Smooth muscle cell of the brain vasculature (primary cell): ENCODE data around the gene ST6GALNAC1.
"Not testable (repeated sequence)": the region's sequence is repeated elsewhere in the genome, so short reads cannot be mapped to it uniquely, and the experiment has no call there.

Source experiments
- DNase-seq: peaks from one replicate; pipeline ENCODE4 v3.0.0-alpha.2; 2012; ENCODE audit warnings: low read depth, low spot score

The ST6GALNAC1 gene

GRCh38 chr17:76612977-76613851 is 30.3 kb downstream of the ST6GALNAC1 start:
- DNase-seq: no peak

DNA sequence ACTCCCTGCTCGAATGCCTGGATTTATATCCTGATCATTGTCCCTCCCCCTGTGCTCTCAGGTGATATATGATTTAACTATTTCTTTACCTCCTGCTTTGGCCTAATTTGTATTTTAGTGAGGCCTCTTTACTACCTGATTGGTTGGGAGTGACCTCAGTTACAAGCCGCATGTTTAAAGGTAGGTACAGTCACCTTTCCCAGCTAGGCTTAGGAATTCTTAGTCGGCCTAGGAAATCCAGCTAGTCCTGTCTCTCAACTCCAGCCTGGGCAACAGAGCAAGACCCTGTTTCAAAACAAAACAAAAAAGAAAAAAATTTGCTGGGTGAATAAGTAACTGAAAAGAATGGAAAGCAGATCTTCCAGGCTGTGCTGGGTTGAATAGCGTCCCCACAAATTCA is 31.1 kb downstream of the ST6GALNAC1 start:
- DNase-seq: no peak

- no peak for DNase-seq
Observed at GRCh38 chr17:76611758-76612157, 31.8 kb downstream of the ST6GALNAC1 start.

- DNase-seq: not testable (repeated sequence)
Observed at GRCh38 chr17:76611080-76611749, 32.3 kb downstream of the ST6GALNAC1 start.

DNA sequence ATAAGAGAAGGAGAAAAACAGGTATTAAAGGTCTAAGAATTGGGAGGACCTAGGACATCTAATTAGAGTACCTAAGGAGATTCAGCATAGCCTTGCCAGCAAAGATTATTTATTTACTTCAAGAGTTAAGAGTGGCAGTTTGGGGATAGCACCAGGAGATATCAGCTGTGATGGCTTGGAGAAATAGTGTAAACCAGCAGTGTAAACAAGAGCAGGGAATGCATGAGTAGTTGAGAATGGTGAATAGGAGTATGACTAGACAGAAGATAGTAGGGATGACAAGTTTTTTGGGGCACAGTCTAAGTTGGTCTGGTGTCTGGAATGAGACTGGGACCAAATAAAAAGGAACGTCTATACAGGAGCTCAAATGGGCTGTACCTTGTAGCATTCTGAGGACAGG is 36.9 kb downstream of the ST6GALNAC1 start:
- not testable (repeated sequence) for DNase-seq

- DNase-seq: no peak
Observed at GRCh38 chr17:76601065-76601464, 42.5 kb downstream of the ST6GALNAC1 start.

- DNase-seq: no peak
Observed at GRCh38 chr17:76599694-76600460, 43.7 kb downstream of the ST6GALNAC1 start.

DNA sequence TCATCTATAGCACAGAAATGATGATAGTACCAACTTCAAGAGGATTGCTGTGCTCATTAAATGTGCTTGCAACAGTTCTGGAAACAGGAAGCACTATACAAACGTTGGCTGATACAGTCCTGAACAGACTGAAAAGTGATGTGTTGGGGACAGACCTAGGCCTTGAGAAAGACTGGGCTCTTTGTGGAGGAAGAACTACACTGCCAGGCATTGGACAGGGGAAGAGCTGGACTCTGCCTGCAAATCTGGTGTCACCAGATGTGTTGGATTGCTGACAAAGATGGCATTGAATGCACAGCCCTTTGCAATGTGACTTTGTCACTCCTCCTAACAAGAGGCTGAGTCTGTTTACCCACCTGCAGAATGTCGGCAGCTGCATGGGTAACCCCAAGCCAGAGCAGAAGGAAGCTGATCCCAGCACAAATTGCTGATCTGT is 45.5 kb downstream of the ST6GALNAC1 start:
- DNase-seq: no peak

DNA sequence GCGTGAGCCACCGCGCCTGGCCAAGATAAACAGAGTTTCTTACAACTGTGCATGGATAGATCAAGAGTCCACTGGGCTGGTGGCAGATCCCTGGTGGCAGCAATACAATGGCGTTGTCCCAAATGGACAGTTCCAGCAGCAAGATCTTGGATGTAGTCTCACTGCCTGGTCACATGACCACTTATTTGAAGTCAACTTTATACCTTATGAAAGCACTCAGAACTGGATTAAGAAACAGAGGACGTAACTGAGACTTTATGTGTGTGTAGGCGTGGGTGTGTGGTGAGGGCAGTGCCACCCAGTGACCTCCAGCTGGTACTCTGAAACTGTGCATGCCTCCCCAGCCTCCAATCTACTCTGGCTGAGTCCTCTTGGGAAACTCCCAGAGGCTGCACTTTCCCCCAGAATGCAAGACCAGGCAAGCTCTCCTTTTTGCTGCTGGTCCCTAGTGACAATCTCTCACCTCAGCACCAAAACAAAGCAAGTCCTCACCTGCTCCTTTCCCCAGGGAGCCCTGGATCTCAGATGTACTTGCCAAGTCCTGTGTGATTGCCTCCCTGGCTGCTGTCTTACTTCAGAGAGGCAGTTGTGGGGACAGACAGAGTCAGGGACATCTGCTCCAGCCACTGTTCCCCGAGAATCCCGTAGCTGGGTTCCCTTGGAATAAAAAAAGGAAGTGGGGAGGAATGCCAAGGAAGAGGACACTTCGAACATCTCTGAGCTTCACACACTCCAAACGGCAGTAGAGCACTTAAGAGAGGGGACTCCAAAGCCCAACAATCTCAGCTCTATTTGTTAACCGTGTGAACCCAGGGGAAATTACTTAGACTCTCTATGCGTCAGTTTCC is 46.2 kb downstream of the ST6GALNAC1 start:
- DNase-seq: no peak

DNA sequence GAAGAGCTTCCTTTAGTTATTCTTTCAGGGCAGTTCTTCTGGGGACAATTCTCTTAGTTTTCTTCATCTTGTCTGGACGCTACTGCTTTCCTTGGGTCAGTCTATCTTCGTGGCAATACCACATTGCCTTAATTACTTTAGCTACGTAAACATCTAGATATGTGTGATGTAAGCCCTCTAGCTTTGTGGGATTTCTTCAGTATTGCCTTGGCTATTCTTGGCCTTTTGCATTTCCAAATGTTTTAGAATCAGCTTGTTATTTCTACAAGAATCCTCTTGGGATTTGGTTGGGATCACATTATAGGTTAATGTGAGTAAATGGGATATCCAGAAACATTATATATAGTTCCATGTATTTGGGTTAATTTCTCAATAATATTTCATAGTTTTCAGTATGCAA is 48.9 kb downstream of the ST6GALNAC1 start:
- DNase-seq: no peak

DNA sequence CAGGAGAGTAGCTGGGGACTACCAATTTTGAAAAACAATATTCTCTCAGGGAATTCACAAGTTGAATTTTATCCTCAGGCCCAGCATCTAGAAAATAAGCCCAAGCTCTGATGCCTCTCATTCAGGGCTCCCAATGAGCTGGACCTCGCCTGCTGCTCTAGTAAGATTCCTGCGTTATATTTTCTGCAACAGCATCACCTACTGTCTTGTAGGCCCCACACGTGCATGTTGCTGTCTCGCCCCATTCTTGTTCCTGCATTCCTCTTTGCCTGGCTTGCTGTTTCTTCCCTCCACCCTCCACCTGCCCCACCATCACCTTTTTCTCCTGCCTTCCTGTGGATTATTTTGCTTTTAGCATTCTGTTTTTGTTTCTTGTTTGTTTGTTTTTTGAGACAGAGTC is 49.6 kb downstream of the ST6GALNAC1 start:
- DNase-seq: no peak

DNA sequence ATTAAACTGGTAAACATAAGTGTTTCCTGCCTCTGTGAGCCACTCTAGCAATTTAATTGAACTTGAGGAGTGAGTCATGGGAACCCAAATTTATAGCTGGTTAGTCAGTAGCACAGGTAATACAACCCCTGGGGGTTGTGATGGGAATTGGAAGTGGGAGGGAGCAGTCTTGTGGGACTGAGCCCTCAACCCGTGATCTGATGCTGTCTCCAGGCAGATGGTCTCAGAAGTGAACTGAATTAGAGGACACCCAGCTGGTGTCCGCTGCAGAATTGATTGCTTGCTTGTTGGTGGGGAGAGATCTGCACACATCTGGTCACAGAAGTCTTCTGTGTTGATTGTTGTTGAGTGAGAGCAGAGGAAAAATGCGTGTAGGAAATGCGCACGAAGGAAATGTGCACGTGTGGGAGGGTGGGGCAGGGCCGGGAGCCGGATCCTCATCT is 50.2 kb downstream of the ST6GALNAC1 start:
- DNase-seq: no peak

DNA sequence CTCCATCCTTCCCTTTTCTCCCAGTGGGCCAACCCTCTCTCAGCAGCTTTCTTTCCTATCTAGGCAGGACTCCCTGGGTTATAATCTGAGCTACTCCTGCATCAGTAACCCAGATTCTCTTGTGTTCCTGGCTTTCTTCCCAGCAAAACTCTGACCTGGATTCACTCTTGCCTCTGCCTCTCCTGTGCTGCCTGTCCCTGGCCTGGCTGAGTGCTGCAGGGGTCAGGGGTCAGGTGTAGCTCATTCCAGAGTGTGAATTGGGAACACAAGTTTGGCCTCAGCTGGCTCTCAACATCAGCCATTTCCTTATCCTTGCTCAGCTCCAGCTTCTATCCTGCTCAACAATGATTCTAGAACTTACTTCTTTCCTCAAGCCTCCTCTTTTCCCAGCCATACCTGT is 55.4 kb downstream of the ST6GALNAC1 start:
- DNase-seq: no peak

DNA sequence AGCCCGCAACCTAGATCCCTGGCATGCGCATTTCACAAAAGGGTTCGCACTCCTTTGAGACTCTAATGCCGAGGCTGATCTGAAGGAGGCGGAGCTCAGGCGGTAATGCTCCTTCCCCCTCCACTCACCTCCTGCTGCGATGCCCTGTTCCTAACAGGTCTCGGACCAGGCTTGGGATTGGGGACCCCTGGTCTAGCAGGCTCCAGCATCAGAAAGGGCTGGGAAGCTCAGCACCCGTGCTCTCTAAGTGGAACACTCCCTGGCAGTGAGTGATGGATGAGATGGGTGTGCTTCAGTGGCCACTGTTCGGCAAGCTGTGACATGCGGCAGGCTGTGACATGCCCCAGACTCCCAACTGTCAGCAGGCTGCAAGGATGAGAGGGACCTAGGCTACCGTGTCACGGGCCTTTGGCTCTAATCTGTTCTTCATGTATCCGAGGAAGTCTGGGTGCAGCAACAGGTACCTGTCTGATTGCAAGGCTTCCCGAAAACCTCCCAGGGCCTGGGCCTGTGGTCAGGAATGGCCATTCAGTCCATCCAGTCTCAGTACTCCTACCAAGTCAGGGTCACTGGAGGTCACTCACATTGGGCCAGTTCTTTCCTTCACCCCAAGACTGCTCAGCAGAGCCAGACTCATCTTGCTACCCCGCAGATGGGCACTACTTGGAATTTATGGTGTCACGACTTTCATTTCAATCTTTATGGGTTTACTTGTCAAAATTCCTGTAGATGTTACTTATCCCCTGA is 56.6 kb downstream of the ST6GALNAC1 start:
- no peak for DNase-seq

DNA sequence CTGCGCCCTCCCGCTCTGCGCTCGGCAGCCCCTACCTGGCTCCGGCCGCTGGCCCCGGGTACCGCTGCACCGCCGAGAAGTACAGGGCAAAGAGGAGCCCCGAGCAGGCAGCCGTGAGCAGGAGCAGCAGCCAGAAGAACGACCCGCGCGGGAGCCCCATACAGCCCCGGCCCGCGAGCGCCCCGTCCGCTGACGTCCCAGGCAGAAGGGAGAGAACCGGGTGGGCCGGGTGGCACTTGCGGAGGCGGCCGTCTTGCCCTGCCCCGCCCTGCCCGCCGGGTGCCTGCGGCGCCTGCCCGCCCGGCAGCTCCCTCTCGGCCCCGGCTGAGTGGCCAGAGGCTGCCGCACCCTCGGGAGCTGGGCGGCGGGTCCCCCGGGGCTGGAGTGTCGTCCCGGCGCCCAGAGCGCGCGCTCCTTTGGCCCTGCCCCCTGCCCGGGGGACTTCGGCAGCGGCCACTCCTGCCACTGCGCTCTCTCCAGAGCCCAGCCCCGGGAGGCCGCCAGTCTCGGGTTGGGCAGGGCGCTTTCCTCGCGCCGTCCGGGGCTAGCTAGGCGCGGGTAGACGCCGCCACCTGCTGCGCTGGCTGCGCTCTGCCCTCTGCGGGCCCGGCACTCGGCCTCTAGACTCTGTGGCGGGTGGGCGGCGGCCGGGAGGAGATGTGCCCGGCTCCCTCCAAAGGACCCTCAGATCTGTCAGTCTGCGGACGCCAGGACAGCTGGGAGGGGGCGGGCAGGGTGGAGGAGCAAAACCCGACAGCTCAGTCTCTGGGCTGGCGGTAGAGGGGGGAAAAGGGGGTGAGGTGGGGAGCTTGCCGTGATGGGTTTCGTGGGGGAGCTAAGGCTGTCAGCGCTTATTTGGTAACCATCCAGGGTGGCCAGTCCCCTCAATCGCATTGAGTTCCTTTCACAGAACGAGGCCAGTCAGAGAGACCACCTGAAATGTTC is 57.6 kb downstream of the ST6GALNAC1 start, which contains the start of gene ST6GALNAC2:
TSS of gene ST6GALNAC2 (minus strand) at position 212 of the 945 bp plus-strand sequence. CDS start at position 160, 52 bp downstream.
- no peak for DNase-seq

DNA sequence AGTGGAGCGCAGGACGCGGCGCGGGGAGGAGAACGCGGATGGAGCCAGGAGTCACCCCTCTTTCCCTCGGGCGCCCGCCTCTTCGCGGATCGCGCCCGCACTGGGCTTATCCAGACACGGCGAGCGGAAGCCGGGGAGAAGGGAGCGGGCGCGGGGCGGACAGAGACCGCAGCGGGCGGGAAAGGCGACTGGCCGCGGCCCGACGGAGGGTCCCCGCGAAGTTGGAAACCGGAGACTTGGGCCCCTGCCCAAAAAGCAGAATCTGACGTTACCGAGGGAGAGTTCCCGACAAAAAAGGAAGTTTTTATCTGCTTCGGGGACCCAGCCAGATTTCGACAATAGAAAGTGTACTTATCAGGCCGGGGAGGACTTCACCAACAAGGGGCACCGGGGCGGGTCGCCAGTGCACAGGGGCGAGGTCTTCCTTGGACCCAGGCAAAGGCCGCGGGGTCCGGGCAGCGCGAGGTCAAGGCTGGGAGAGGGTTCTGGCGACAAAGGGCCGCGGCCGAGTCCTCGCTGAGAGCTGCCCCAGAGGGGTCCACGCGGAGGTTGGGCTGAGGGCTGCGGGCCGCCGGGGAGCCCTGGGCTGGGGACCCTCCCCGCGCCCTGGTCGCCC is 58.4 kb downstream of the ST6GALNAC1 start:
- no peak for DNase-seq

- DNase-seq: no peak
Observed at GRCh38 chr17:76584427-76585032, 59.0 kb downstream of the ST6GALNAC1 start.

GRCh38 chr17:76582660-76583059 is 60.9 kb downstream of the ST6GALNAC1 start:
- no peak for DNase-seq
